ENCODE measurements around the gene CACNA1B.

DNA sequence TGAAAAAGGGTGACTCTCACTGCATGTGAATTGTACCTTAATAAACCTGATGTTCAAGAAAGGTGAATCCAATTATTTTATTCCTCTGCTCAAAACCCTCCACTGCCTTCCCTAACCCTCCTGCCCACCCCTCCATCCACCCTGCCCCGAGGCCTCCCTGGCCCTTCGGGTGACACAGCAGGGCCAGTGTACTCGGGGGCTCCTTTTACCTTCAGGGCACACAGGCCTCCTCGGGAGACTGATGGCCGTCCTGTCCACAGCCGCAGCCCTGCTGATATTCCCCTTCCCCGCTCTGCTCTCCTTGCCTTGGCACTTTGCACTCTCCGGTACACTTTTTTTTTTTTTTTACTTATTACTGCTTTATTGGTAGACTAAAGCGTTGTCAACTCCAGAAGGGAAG is 234.0 kb downstream of the CACNA1B start:
- TF ChIP-seq E2F2 (CRISPR knock-in tag; IDR thresholded peaks at IDR 0.05; ENCODE audit: borderline replicate concordance), result no peak
- no peak for TF ChIP-seq CTCF (CRISPR knock-in tag; IDR thresholded peaks at IDR 0.05)
- no peak for TF ChIP-seq HCFC1 (IDR thresholded peaks at IDR 0.05; ENCODE audit: low read depth, low read length)
- TF ChIP-seq THAP7 (CRISPR knock-in tag; IDR thresholded peaks at IDR 0.05), result no peak
- TF ChIP-seq SOX5 (CRISPR knock-in tag; IDR thresholded peaks at IDR 0.05; ENCODE audit: borderline replicate concordance), result no peak
- TF ChIP-seq SMAD1 (CRISPR knock-in tag; IDR thresholded peaks at IDR 0.05; ENCODE audit: borderline replicate concordance, low read depth), result no peak
- TF ChIP-seq YY1 (IDR thresholded peaks at IDR 0.05; ENCODE audit: insufficient read depth, insufficient replicate concordance, low read depth, low read length), result no peak
- TF ChIP-seq ZNF552 (CRISPR knock-in tag; IDR thresholded peaks at IDR 0.05; ENCODE audit: borderline replicate concordance), result no peak
- TF ChIP-seq PBX2 (CRISPR knock-in tag; IDR thresholded peaks at IDR 0.05), result no peak
- no peak for TF ChIP-seq MXD4 (CRISPR knock-in tag; IDR thresholded peaks at IDR 0.05)
- no peak for TF ChIP-seq U2AF1 (optimal IDR thresholded peaks at IDR 0.05; ENCODE audit: low read depth, low read length)

Data from HepG2 (cell line).